Pancreas (tissue), 10 donors: Measurements from ENCODE around the gene CNTN5. TPM values are rescaled to one million over a fixed set of nuclear protein-coding genes. Genes with fewer than 3 reads are reported as not detected.
A peak's percentile ranks its signal among the peaks of the same experiment; 100 is the strongest.

Source experiments
- ATAC-seq, 4 donors: fragments of 200-7000 bp; cut with Tn5 transposase; one replicate each; pipeline versions ENCODE4 v1.8.0 to v1.9.1; 2020; ENCODE audit warnings: mild to moderate bottlenecking in 4 of 4, moderate library complexity in 4 of 4
- DNase-seq, 6 donors: peaks; one replicate each; pipeline ENCODE4 v3.0.0-alpha.2; 2020
- FAIRE-seq: peaks from 2 replicates; lab custom pipeline; 2012; peaks lifted over from hg19 to GRCh38; lab: Jason Lieb, UNC
- H3K27ac ChIP-seq, 4 donors: fragments of 200-600 bp; sonication (generic); 1 replicate in 3 of 4; 2 replicates in 1 of 4; pipeline versions ENCODE4 v1.5.0 to v1.8.0; 2020
- H3K27me3 ChIP-seq, 4 donors: fragments of 200-600 bp; one replicate each; pipeline ENCODE4 v1.8.0; 2021
- H3K36me3 ChIP-seq, 3 donors: fragments of 200-600 bp; sonication (generic) in 1 of 3; one replicate each; pipeline versions ENCODE4 v1.5.0 to v1.8.0; 2020 to 2021
- H3K4me1 ChIP-seq, 3 donors: fragments of 200-600 bp; one replicate each; pipeline ENCODE4 v1.8.0; 2021
- H3K4me3 ChIP-seq, 4 donors: fragments of 200-600 bp; sonication (generic) in 2 of 4; one replicate each; pipeline versions ENCODE4 v1.5.0 to v1.8.0; 2020 to 2021
- H3K9me3 ChIP-seq, 4 donors: fragments of 200-600 bp; one replicate each; pipeline ENCODE4 v1.8.0; 2021
- WGBS, 2 donors: extraction: QIAGEN DNeasy Blood & Tissue Kit; methylation state at CpG; one replicate each; pipeline ENCODE4 v1.1.7; 2013; 5-methylcytosine and 5-hydroxymethylcytosine counted together
- intact Hi-C, 3 donors: fragments of 100-400 bp; cut with DNase I; formaldehyde crosslinking; loops; one replicate each; pipeline versions ENCODE4 v1.11.1 to v1.14.2; 2022
- polyA plus RNA-seq, 2 donors: library from polyadenylated mRNA; stranded (reverse); fragments of 200-250 nt; gene quantifications; one replicate each; pipeline ENCODE4 v1.2.3, GENCODE V29; 2013
- total RNA-seq, 6 donors: library from RNA; stranded (reverse); fragmentation: NEBNext Ultra II Directional in 4 of 6; extraction: Animal tissue kit (Norgen Biotek cat#: 25700) in 4 of 6; gene quantifications; one replicate each; pipeline versions ENCODE4 v1.2.1 to v1.2.4, GENCODE V29; 2021 to 2023
- TF ChIP-seq, protein P1 (sequence below), 4 donors: fragments of 200-600 bp; sonication (generic) in 3 of 4; IDR thresholded peaks; one replicate each; pipeline versions ENCODE4 v1.5.0 to v1.8.0; 2021; ENCODE audit warnings: antibody characterized with exemption in 4 of 4
- donor health status: healthy with polysubstance abuse.
- donor health status: DM: no; HTN: no; CAD: no; lungs with moderate emphysema.
- donor health status: DM: no; HTN: no; CAD: no.
- donor health status: control.
- donor health status: control.
- donor health status: Bipolar disorder and iron deficiency.
- donor health status: DM: yes; HTN: yes; CAD: no.
- donor health status: DM: no; HTN: no; CAD: no.
- donor health status: DM: no; HTN: no; CAD: no.
- donor health status: DM: yes; HTN: yes; CAD: no.

CNTN5 gene
- total and polyA plus RNA-seq, 8 donors, result 0.11 to 1.2 (median 0.58) TPM

DNA sequence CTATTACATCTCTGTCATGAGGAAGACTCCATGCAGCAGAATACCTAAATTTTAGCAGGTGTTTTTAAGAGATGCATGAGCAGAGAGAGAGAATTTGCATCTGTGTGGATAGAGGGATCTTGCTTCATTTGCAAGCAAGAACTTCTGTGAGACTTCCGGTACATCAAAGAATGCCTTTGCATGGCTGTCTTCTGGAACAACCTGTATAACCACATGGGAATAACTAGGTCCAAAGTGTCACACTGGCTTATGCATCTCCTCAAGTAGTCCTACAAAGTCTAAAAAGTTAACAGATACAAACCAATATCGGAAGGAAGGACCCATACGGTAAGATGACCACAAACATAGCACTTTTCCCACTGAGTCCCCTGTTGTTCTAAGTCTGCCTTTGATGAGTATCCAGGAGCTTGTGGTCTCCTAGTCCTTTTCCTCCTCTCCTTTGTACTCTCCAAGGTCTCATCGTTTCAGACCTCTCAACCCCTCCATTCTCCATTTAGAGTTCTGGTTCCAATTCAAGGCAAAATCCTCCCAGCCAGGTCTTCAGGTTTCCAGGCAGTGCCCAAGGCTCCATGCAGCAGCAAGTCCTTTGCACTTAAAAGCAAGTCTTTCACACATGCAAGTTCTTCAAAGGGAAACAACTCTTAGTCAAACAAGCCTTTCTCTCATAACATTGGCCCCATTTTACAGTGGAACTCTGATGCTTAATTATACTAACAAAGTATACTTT, 1084.7 kb downstream of the CNTN5 start:
- WGBS, 2 donors, result 75% methylated on average over 4 of the region's 4 CpGs
- no peaks in the 10 kb centered on the region for H3K27me3 ChIP-seq
- no peaks in the 10 kb centered on the region for H3K36me3 ChIP-seq
- no peak overlapping the region for H3K4me3 ChIP-seq
- DNase-seq (no peak), ATAC-seq (no peak), FAIRE-seq (no peak)
- no peaks in the 10 kb centered on the region for H3K4me1 ChIP-seq
- TF ChIP-seq, protein P1, sequence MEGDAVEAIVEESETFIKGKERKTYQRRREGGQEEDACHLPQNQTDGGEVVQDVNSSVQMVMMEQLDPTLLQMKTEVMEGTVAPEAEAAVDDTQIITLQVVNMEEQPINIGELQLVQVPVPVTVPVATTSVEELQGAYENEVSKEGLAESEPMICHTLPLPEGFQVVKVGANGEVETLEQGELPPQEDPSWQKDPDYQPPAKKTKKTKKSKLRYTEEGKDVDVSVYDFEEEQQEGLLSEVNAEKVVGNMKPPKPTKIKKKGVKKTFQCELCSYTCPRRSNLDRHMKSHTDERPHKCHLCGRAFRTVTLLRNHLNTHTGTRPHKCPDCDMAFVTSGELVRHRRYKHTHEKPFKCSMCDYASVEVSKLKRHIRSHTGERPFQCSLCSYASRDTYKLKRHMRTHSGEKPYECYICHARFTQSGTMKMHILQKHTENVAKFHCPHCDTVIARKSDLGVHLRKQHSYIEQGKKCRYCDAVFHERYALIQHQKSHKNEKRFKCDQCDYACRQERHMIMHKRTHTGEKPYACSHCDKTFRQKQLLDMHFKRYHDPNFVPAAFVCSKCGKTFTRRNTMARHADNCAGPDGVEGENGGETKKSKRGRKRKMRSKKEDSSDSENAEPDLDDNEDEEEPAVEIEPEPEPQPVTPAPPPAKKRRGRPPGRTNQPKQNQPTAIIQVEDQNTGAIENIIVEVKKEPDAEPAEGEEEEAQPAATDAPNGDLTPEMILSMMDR (IDR thresholded peaks at IDR 0.05), result no peak
- no peaks in the 10 kb centered on the region for H3K9me3 ChIP-seq
- H3K27ac ChIP-seq, result no peak overlapping the region
- intact Hi-C loops, result no loop called here

- no peak for FAIRE-seq
- no peaks in the 10 kb centered on the region for H3K27me3 ChIP-seq
- peak in 1 of 4 donors; percentile 17 for ATAC-seq
- H3K4me3 ChIP-seq, result no peak overlapping the region
- no peaks in the 10 kb centered on the region for H3K9me3 ChIP-seq
- WGBS, 2 donors, result 49% methylated on average over 3 of the region's 3 CpGs
- TF ChIP-seq, protein P1 (IDR thresholded peaks at IDR 0.05), result no peak
- no peak for DNase-seq
- no peaks in the 10 kb centered on the region for H3K36me3 ChIP-seq
- intact Hi-C loops, result no loop called here
- no peaks in the 10 kb centered on the region for H3K4me1 ChIP-seq
- H3K27ac ChIP-seq, result no peak overlapping the region
Measured at GRCh38 chr11:100105982-100106358, 1085.2 kb downstream of the CNTN5 start.

DNA sequence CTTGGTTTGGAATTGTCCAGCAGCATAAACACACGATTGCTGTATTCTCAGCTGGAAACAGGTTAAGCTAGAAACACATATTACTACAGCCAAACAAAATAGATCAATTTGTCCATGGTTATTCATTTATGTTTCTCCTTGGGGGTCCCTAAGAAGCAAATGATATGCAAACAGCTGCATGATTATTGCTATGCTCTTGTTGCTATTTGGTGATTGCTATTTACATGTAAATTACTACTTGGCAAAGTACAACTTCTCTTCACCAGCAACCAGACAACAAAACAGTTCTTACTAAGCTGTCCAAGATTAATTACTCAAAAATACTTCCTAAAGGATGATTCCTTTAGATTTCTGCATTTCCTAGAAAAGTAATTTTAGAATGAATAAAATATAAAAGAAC, 1098.4 kb downstream of the CNTN5 start:
- no peak for ATAC-seq
- no peaks in the 10 kb centered on the region for H3K36me3 ChIP-seq
- no peak overlapping the region for H3K4me3 ChIP-seq
- no peaks in the 10 kb centered on the region for H3K9me3 ChIP-seq
- intact Hi-C loops, result no loop called here
- H3K4me1 ChIP-seq, result peaks cover 0 to 4% (median 0%) of the 10 kb centered on the region in 3 donors
- no peak overlapping the region for H3K27ac ChIP-seq
- no peak for DNase-seq
- no peak for FAIRE-seq
- TF ChIP-seq, protein P1 (IDR thresholded peaks at IDR 0.05), result no peak
- WGBS, 2 donors, result 9% methylated on average over 1 of the region's 1 CpG
- no peaks in the 10 kb centered on the region for H3K27me3 ChIP-seq

GRCh38 chr11:100133114-100133513, 1112.4 kb downstream of the CNTN5 start:
- 97 to 100% methylated on average over 2 of the region's 2 CpGs for WGBS, 2 donors
- TF ChIP-seq, protein P1 (IDR thresholded peaks at IDR 0.05), result no peak
- peaks cover 0 to 4% (median 0%) of the 10 kb centered on the region in 4 donors for H3K27me3 ChIP-seq
- H3K36me3 ChIP-seq, result no peaks in the 10 kb centered on the region
- DNase-seq (no peak), FAIRE-seq (no peak), ATAC-seq (no peak)
- intact Hi-C loops, result no loop called here
- no peaks in the 10 kb centered on the region for H3K9me3 ChIP-seq
- H3K4me3 ChIP-seq, result no peak overlapping the region
- H3K27ac ChIP-seq, result no peak overlapping the region
- H3K4me1 ChIP-seq, result no peaks in the 10 kb centered on the region

DNA sequence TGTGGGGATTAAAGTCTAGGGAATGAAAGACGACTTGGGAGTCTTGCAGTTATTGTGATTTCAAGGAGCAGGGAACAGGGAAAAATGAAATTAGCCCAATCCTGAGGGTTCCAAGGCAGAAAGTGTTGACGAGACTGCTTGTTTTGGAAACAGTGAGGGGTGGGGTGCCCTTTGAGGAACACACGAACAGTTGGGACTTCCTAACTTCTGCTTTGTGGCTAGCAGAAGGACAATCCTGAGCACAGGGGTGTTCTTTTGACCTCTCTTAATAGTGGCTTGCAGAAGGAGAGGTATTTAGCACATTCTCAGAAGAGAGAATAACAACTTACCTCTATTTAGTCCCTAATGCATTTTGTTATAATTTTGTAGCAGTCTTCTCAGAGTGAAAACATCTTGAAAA, 1120.5 kb downstream of the CNTN5 start:
- no peaks in the 10 kb centered on the region for H3K4me1 ChIP-seq
- H3K27ac ChIP-seq, result no peak overlapping the region
- intact Hi-C loops, result no loop called here
- 61 to 69% methylated on average over 3 of the region's 3 CpGs for WGBS, 2 donors
- DNase-seq, result no peak
- peaks cover 0 to 4% (median 0%) of the 10 kb centered on the region in 4 donors for H3K27me3 ChIP-seq
- no peak for FAIRE-seq
- no peak overlapping the region for H3K4me3 ChIP-seq
- no peaks in the 10 kb centered on the region for H3K9me3 ChIP-seq
- TF ChIP-seq, protein P1 (IDR thresholded peaks at IDR 0.05), result no peak
- no peaks in the 10 kb centered on the region for H3K36me3 ChIP-seq
- no peak for ATAC-seq
